PC-9 (cell line): ENCODE results near the gene NPTN. TPM values are rescaled to one million over a fixed set of nuclear protein-coding genes. Genes with fewer than 3 reads are reported as not detected.

ENCODE experiments used
- BruUV-seq: library from RNA; stranded (reverse); fragments of 400-500 nt; replicated peaks from 2 replicates; lab custom pipeline; 2021; lab: Mats Ljungman, UMichigan
- CTCF ChIA-PET: fragments of 300-600 bp; sonication (Branson Sonifier 250); formaldehyde crosslinking; loops from one replicate; lab custom pipeline; 2022; ENCODE audit warnings: antibody characterized with exemption; lab: Charles Lee
- POLR2A ChIA-PET: fragments of 300-600 bp; sonication (Branson Sonifier 250); formaldehyde crosslinking; loops from one replicate; lab custom pipeline; 2022; ENCODE audit warnings: antibody characterized with exemption; ENCODE audit not compliant: unreplicated experiment; lab: Charles Lee
- DNase-seq, 2 experiments: peaks; one replicate each; pipeline versions ENCODE4 v3.0.0 to v3.0.0-alpha.2; 2015 to 2022; ENCODE audit warnings: mixed read lengths in 1 of 2
- H2AFZ ChIP-seq: fragments of 200-600 bp; sonication (generic); 2 replicates; pipeline ENCODE4 v1.8.1; 2017; ENCODE audit warnings: antibody characterized with exemption
- H3F3A ChIP-seq: fragments of 200-600 bp; sonication (generic); 2 replicates; pipeline ENCODE4 v1.8.1; 2017; ENCODE audit warnings: antibody characterized with exemption, mild to moderate bottlenecking, low read depth; ENCODE audit not compliant: insufficient read depth
- H3K27ac ChIP-seq: fragments of 200-600 bp; sonication (generic); 2 replicates; pipeline ENCODE4 v1.6.1; 2016; ENCODE audit warnings: mixed run types
- H3K27me3 ChIP-seq: fragments of 200-600 bp; sonication (generic); 2 replicates; pipeline ENCODE4 v1.6.1; 2016; ENCODE audit warnings: low read depth, mixed run types; ENCODE audit not compliant: insufficient read depth
- H3K36me3 ChIP-seq: fragments of 200-600 bp; sonication (generic); 2 replicates; pipeline ENCODE4 v1.6.1; 2016; ENCODE audit warnings: low read depth, mixed run types
- H3K4me1 ChIP-seq: fragments of 200-600 bp; sonication (generic); replicated peaks from 2 replicates; pipeline ENCODE4 v1.6.1; 2016; ENCODE audit warnings: mixed run types; ENCODE audit not compliant: insufficient read depth
- H3K4me2 ChIP-seq: fragments of 200-600 bp; sonication (generic); 2 replicates; pipeline ENCODE4 v1.6.1; 2017; ENCODE audit warnings: mixed run types
- H3K4me3 ChIP-seq: fragments of 200-600 bp; sonication (generic); 2 replicates; pipeline ENCODE4 v1.6.1; 2016; ENCODE audit warnings: mixed run types
- H3K79me2 ChIP-seq: fragments of 200-600 bp; sonication (generic); 2 replicates; pipeline ENCODE4 v1.6.1; 2017; ENCODE audit warnings: low read depth, mixed run types
- H3K9me2 ChIP-seq: fragments of 200-600 bp; sonication (generic); 2 replicates; pipeline ENCODE4 v1.8.1; 2017; ENCODE audit warnings: mild to moderate bottlenecking; ENCODE audit not compliant: insufficient read depth
- H3K9me3 ChIP-seq: fragments of 200-600 bp; sonication (generic); 2 replicates; pipeline ENCODE4 v1.8.1; 2016; ENCODE audit warnings: low read depth; ENCODE audit not compliant: insufficient read depth
- H4K20me1 ChIP-seq: fragments of 200-600 bp; sonication (generic); 2 replicates; pipeline ENCODE4 v1.8.1; 2017; ENCODE audit not compliant: insufficient read depth
- CTCF ChIP-seq: fragments of 200-600 bp; sonication (generic); conservative IDR thresholded peaks from 2 replicates; pipeline ENCODE4 v1.6.1; 2017; ENCODE audit warnings: mixed run types, antibody characterized with exemption, mild to moderate bottlenecking, moderate library complexity
- EZH2 ChIP-seq: fragments of 200-600 bp; sonication (generic); IDR thresholded peaks from 2 replicates; pipeline ENCODE4 v1.8.0; 2017; ENCODE audit warnings: antibody characterized with exemption, low read depth
- intact Hi-C: fragments of 100-400 bp; cut with micrococcal nuclease; formaldehyde crosslinking; loops from one replicate; pipeline ENCODE4 v1.10.0; 2022; ENCODE audit not compliant: unreplicated experiment
- total RNA-seq: library from RNA; stranded (reverse); gene quantifications from 2 replicates; pipeline ENCODE4 v1.2.3, GENCODE V29; 2021

NPTN gene
- total RNA-seq, 1 experiment from 2014 or later: 101 TPM

DNA sequence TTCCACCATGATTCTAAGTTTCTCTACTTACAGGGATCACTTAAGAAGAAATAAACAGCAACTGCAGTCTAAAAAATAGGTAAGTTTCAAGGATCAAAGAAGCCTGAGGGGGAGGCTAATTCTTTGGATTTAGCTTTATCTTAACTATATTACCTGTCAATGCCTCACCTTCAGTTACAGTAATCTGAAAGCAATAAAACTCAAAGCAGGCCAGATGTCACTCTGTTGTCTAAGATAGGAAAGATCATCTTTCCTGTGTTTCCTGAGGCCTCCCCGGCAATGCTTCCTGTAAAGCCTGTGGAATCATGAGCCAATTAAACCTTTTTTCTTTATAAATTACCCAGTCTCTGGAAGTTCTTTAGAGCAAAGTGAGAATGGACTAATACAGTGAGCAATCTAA lies 60.2 kb downstream of the NPTN start:
- Histone ChIP-seq H3K4me1 (no peaks in the 10 kb centered on the region), H3K36me3 (peaks cover 31% of the 10 kb centered on the region), H2AFZ (no peak overlapping the region), H3K79me2 (no peaks in the 10 kb centered on the region), H3K9me3 (no peaks in the 10 kb centered on the region), H3K4me3 (no peak overlapping the region), H4K20me1 (peaks cover under 1% of the 10 kb centered on the region; the same call in 1 of the 2 replicates), H3F3A (no peaks in the 10 kb centered on the region), H3K9me2 (no peaks in the 10 kb centered on the region), H3K27me3 (no peaks in the 10 kb centered on the region), H3K27ac (no peak overlapping the region), H3K4me2 (no peak overlapping the region)
- DNase-seq: no peak
- no TSS peak for BruUV-seq
- intact Hi-C loops: no loop called here
- CTCF ChIA-PET: no interaction called here
- POLR2A ChIA-PET: no interaction called here
- TF ChIP-seq EZH2 (no peak), CTCF (no peak)

DNA sequence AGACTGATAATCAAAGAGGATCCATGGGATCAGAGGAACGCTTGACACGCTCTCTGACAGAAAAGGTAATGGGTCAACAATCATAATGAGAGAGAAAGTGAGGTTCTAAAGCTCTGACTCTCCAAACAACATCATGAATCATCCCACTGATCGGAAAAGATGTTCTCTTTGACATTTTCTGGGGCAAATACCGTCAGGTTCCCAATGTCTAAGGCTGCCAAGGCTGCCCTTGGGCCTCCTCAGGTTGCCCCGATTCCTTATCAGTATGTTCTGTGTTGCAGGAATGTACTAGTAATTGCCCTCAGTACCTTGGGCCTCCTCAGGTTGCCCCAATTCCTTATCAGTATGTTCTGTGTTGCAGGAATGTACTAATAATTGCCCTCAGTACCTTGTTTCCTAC lies 60.9 kb downstream of the NPTN start:
- Histone ChIP-seq H3K9me2 (no peaks in the 10 kb centered on the region), H3K9me3 (no peaks in the 10 kb centered on the region), H3K36me3 (peaks cover 31% of the 10 kb centered on the region), H3K4me1 (no peaks in the 10 kb centered on the region), H3K4me3 (no peak overlapping the region), H3K27me3 (no peaks in the 10 kb centered on the region), H3K79me2 (no peaks in the 10 kb centered on the region), H3F3A (no peaks in the 10 kb centered on the region), H3K4me2 (no peak overlapping the region), H3K27ac (no peak overlapping the region), H4K20me1 (peaks cover 8% of the 10 kb centered on the region; the same call in 1 of the 2 replicates), H2AFZ (no peak overlapping the region)
- BruUV-seq: no TSS peak
- intact Hi-C loops: no loop called here
- ChIA-PET CTCF (no interaction called here), POLR2A (no interaction called here)
- TF ChIP-seq CTCF: no peak
- DNase-seq: no peak

- H2AFZ ChIP-seq: no peak overlapping the region
- no peaks in the 10 kb centered on the region for H3K79me2 ChIP-seq
- BruUV-seq: no TSS peak
- no peak overlapping the region for H3K4me2 ChIP-seq
- H3K9me2 ChIP-seq: no peaks in the 10 kb centered on the region
- H4K20me1 ChIP-seq: peaks cover 8% of the 10 kb centered on the region; the same call in 1 of the 2 replicates
- no peaks in the 10 kb centered on the region for H3K4me1 ChIP-seq
- H3K27ac ChIP-seq: no peak overlapping the region
- no peak overlapping the region for H3K4me3 ChIP-seq
- intact Hi-C loops: no loop called here
- TF ChIP-seq CTCF (no peak), EZH2 (no peak)
- no peaks in the 10 kb centered on the region for H3K27me3 ChIP-seq
- no peaks in the 10 kb centered on the region for H3K9me3 ChIP-seq
- peaks cover 31% of the 10 kb centered on the region for H3K36me3 ChIP-seq
- ChIA-PET POLR2A (no interaction called here), CTCF (no interaction called here)
- no peak for DNase-seq
- H3F3A ChIP-seq: no peaks in the 10 kb centered on the region
Observed at GRCh38 chr15:73571346-73571745, 61.8 kb downstream of the NPTN start.
